Activated B cell treated with CpG ODN at 0.5 μM for 24 hours (primary cell): ENCODE results near the gene PIEZO1. TPM values are rescaled to one million over a fixed set of nuclear protein-coding genes. Genes with fewer than 3 reads are reported as not detected.

Experiments used
- ATAC-seq: fragments of 200-7000 bp; cut with Tn5 transposase; one replicate; pipeline ENCODE4 v1.10.0; 2021; ENCODE audit warnings: low read depth, mild to moderate bottlenecking, moderate library complexity
- CTCF ChIA-PET: fragments of 350-600 bp; sonication (Branson Sonifier 250); formaldehyde crosslinking; loops from one replicate; lab custom pipeline; 2021; ENCODE audit warnings: antibody characterized with exemption; lab: Charles Lee
- POLR2A ChIA-PET: fragments of 350-600 bp; sonication (Branson Sonifier 250); formaldehyde crosslinking; loops from one replicate; lab custom pipeline; 2021; ENCODE audit warnings: antibody characterized with exemption; lab: Charles Lee
- DNase-seq: peaks from one replicate; pipeline ENCODE4 v3.0.0; 2022
- H3K27ac Mint-ChIP-seq: one replicate; pipeline ENCODE4 v1.8.0; 2020; ENCODE audit warnings: mixed read lengths
- H3K27me3 Mint-ChIP-seq: one replicate; pipeline ENCODE4 v1.8.0; 2021; ENCODE audit warnings: mixed read lengths
- H3K36me3 Mint-ChIP-seq: one replicate; pipeline ENCODE4 v1.8.0; 2021; ENCODE audit warnings: low read depth, mixed read lengths
- H3K4me1 Mint-ChIP-seq: one replicate; pipeline ENCODE4 v1.8.0; 2021; ENCODE audit warnings: mixed read lengths
- H3K4me3 Mint-ChIP-seq: one replicate; pipeline ENCODE4 v1.8.0; 2020; ENCODE audit warnings: mild to moderate bottlenecking, mixed read lengths
- H3K9me3 Mint-ChIP-seq: one replicate; pipeline ENCODE4 v1.8.0; 2020; ENCODE audit warnings: mixed read lengths
- CTCF ChIP-seq: fragments of 200-600 bp; IDR thresholded peaks from one replicate; pipeline ENCODE4 v1.8.0; 2022; ENCODE audit warnings: antibody characterized with exemption, mild to moderate bottlenecking
- intact Hi-C: fragments of 100-400 bp; cut with micrococcal nuclease; formaldehyde crosslinking; loops from one replicate; pipeline ENCODE4 v1.15.1; 2024
- total RNA-seq: library from RNA; stranded (reverse); gene quantifications from 2 replicates; pipeline ENCODE4 v1.2.3, GENCODE V29; 2022

PIEZO1 gene
- total RNA-seq, 1 donor from 2014 or later, result 85.9 TPM

DNA sequence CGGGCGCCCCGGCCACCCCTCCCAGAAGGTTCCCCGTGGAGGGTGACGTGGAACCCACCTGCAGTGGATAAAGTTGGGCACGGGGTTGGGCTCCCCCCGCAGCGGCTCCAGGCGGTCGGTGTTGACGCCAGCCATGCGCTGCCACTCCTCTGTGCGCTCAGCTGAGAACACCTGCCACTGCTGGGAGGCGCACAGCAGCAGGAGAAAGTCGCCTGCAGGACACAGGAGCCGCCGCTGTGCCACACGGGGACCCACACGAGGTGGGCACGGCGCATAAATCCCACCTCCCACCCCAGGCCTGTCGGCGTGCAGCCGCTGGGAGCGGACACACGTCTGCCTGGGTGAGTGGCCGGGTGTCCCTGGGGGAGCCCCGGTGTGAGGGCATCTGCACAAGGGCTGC is 58.0 kb downstream of the PIEZO1 start:
- no peak for TF ChIP-seq CTCF
- no peaks in the 10 kb centered on the region for H3K9me3 Mint-ChIP-seq
- H3K36me3 Mint-ChIP-seq, result peaks cover 50% of the 10 kb centered on the region
- CTCF ChIA-PET, result no interaction called here
- DNase-seq (no peak), ATAC-seq (no peak)
- POLR2A ChIA-PET, result no interaction called here
- no peak overlapping the region for H3K4me3 Mint-ChIP-seq
- H3K27me3 Mint-ChIP-seq, result no peaks in the 10 kb centered on the region
- H3K4me1 Mint-ChIP-seq, result no peaks in the 10 kb centered on the region
- intact Hi-C loops, result no loop called here
- H3K27ac Mint-ChIP-seq, result no peak overlapping the region

DNA sequence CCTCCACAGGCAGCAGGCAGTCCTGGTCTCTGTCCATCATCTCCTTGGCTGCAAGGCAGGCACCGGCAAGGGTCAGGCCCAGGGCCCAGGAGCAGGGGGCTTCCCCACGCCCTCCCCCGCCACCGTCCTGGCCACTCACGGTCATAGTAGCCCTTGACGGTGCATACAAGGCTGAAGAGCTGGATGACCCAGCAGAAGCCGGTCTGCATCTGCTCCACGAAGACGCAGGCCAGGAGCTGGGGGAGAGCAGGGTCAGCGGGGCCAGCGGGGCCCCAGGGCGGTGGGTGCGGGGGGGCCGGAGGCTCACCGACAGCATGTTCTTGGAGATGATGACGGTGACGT is 58.6 kb downstream of the PIEZO1 start:
- Mint-ChIP-seq H3K36me3 (peaks cover 53% of the 10 kb centered on the region), H3K4me3 (no peak overlapping the region), H3K27ac (no peak overlapping the region), H3K9me3 (no peaks in the 10 kb centered on the region), H3K27me3 (no peaks in the 10 kb centered on the region), H3K4me1 (no peaks in the 10 kb centered on the region)
- DNase-seq (no peak), ATAC-seq (no peak)
- CTCF ChIA-PET, result no interaction called here
- POLR2A ChIA-PET, result no interaction called here
- intact Hi-C loops, result no loop called here
- TF ChIP-seq CTCF, result no peak

DNA sequence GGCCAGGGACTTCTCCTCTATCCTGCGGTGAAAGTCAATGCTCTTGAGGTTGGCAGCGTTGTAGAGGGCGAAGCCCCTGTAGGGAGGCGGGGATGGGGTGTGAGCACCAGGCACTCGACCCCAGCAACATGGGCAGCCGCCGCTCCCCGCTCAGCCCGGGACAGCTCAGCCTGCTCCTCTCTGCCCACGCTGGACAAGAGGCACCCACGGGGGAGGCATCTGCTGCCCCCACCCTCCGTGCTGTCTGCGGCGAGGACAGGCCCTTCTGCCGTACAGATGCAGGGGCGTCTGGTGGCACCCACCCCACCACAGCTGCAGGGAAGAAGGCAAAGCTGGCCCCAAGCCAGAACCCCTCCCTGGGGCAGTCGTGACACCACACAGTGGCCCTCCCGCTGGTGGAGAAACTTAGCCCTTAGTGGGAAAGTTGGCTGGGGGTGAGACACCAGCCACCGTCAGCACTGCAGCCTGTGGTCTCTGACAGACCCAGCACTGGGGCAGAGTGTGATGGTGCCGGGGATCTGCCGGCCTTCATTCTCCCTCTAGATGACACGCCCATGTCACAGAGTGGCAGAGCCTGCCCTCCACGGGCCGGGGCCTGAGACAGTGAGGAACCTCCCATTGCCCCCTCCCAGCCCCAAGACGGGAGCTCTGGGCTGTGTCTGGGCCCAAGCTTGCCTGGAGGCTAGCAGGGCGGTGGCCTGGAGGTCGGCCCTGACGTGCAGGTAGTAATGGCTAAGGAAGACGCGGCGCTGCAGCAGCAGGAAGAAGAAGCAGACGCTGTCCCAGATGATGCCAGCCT is 59.2 kb downstream of the PIEZO1 start:
- DNase-seq, result no peak
- H3K27ac Mint-ChIP-seq, result no peak overlapping the region
- no peaks in the 10 kb centered on the region for H3K4me1 Mint-ChIP-seq
- ChIA-PET POLR2A (no interaction called here), CTCF (no interaction called here)
- no peak for ATAC-seq
- no peaks in the 10 kb centered on the region for H3K9me3 Mint-ChIP-seq
- no peak for TF ChIP-seq CTCF
- H3K4me3 Mint-ChIP-seq, result no peak overlapping the region
- H3K27me3 Mint-ChIP-seq, result no peaks in the 10 kb centered on the region
- peaks cover 53% of the 10 kb centered on the region for H3K36me3 Mint-ChIP-seq
- intact Hi-C loops, result no loop called here

DNA sequence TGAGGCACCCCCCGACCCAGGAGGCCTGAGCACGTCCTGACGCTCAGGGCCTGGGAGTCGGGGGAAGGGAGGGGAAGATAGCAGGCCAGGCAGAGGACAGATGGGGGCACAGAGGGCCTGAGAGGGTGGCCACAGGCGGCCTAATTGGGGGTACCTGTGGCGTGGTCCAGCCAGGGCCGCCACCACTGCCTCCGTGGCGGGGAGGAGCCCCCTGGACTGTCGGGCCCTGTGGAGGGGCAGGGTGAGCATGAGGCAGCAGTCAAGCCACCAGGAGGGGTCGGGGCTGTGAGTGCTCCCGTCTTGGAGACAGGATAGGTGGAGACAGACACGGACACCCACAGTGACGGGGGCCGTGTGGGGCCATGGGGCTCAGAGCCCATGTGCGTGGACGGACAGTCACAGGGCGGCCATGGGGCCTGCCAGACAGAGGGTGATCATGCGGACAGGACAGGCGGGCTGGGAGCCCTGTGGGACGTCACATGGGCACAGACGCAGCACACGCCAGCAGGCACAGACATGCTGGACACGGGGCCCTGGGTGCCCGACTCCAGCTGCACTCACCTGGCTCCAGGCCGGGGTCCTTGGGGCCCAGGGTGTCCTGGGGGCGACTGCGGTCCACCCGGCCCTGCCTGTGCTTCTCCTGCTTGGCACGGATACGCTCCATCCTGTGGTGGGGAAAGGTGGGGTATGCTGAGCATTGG is 60.0 kb downstream of the PIEZO1 start:
- POLR2A ChIA-PET, result no interaction called here
- Mint-ChIP-seq H3K27ac (no peak overlapping the region), H3K4me3 (no peak overlapping the region), H3K27me3 (no peaks in the 10 kb centered on the region), H3K36me3 (peaks cover 59% of the 10 kb centered on the region), H3K9me3 (no peaks in the 10 kb centered on the region), H3K4me1 (no peaks in the 10 kb centered on the region)
- ATAC-seq (no peak), DNase-seq (no peak)
- CTCF ChIA-PET, result no interaction called here
- TF ChIP-seq CTCF, result no peak
- intact Hi-C loops, result no loop called here

DNA sequence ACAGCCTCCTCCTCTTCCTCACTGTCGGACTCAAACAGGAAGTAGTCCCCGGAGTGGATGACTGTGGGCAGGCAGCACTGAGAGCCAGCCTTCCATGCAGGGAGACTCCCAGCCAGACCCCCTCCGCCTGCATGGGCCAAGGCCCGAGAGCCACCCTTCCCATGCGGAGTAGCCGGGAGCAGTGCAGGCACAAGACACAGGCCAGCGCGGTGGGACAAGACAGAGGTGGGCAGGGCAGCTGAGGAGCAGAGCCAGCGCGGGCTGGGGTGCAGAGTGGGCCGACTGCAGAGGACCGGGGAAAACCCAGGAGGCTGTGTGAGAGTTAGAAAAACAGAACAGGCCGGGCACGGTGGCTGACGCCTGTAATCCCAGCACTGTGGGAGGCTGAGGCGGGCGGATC is 61.1 kb downstream of the PIEZO1 start:
- ChIA-PET CTCF (no interaction called here), POLR2A (interaction anchor here (0.5 kb wide), 1 partner anchor 94 kb away, joined by 5 read pairs; no protein-coding TSS in a partner anchor)
- ATAC-seq, result no peak
- no peaks in the 10 kb centered on the region for H3K27me3 Mint-ChIP-seq
- H3K36me3 Mint-ChIP-seq, result peaks cover 65% of the 10 kb centered on the region
- H3K9me3 Mint-ChIP-seq, result no peaks in the 10 kb centered on the region
- H3K4me1 Mint-ChIP-seq, result no peaks in the 10 kb centered on the region
- no peak overlapping the region for H3K27ac Mint-ChIP-seq
- intact Hi-C loops, result no loop called here
- H3K4me3 Mint-ChIP-seq, result no peak overlapping the region
- DNase-seq, result no peak
- TF ChIP-seq CTCF, result no peak
